Peyer's patch (tissue), 4 donors: ENCODE data around the gene RWDD1. TPM values are rescaled to one million over a fixed set of nuclear protein-coding genes. Genes with fewer than 3 reads are reported as not detected.
A peak's percentile ranks its signal among the peaks of the same experiment; 100 is the strongest.

ENCODE experiments used
- DNase-seq, 3 donors: peaks; one replicate each; pipeline ENCODE4 v3.0.0-alpha.2; 2017 to 2019
- H3K27ac ChIP-seq, 4 donors: fragments of 200-600 bp; sonication (generic); one replicate each; pipeline ENCODE4 v1.5.1; 2016 to 2019
- H3K27me3 ChIP-seq, 2 donors: fragments of 200-600 bp; sonication (generic); one replicate each; pipeline ENCODE4 v1.5.1; 2019
- H3K36me3 ChIP-seq, 3 donors: fragments of 200-600 bp; sonication (generic); one replicate each; pipeline ENCODE4 v1.5.1; 2016 to 2019
- H3K4me1 ChIP-seq, 4 donors: fragments of 200-600 bp; sonication (generic); one replicate each; pipeline ENCODE4 v1.5.1; 2016 to 2019
- H3K4me3 ChIP-seq, 4 donors: fragments of 200-600 bp; sonication (generic); 1 replicate in 3 of 4; 2 replicates in 1 of 4; pipeline ENCODE4 v1.5.1; 2016 to 2019; ENCODE audit warnings: mild to moderate bottlenecking in 1 of 4
- H3K9me3 ChIP-seq, 4 donors: fragments of 200-600 bp; sonication (generic); one replicate each; pipeline ENCODE4 v1.5.1; 2016 to 2019; ENCODE audit warnings: mild to moderate bottlenecking in 1 of 4
- POLR2A ChIP-seq, 2 donors: fragments of 450-650 bp; IDR thresholded peaks; one replicate each; pipeline ENCODE4 v1.5.1; 2017; ENCODE audit warnings: antibody characterized with exemption in 2 of 2, mild to moderate bottlenecking in 2 of 2, moderate library complexity in 2 of 2
- total RNA-seq, 4 donors: library from RNA; depleted of rRNA; stranded (reverse); fragments of >200 nt; gene quantifications; one replicate each; pipeline ENCODE4 v1.1.0, GENCODE V29; 2016
- TF ChIP-seq, protein P1 (sequence below), 6 experiments: fragments of 450-650 bp in 4 of 6; fragments of 200-600 bp in 2 of 6; sonication (generic) in 1 of 6; IDR thresholded peaks; one replicate each; pipeline ENCODE4 v1.5.1; 2017 to 2019; ENCODE audit warnings: antibody characterized with exemption in 6 of 6, mild to moderate bottlenecking in 3 of 6, moderate library complexity in 1 of 6

Gene RWDD1
- total RNA-seq, 4 donors from 2014 or later, result 13.3 to 40.4 (median 22.4) TPM

DNA sequence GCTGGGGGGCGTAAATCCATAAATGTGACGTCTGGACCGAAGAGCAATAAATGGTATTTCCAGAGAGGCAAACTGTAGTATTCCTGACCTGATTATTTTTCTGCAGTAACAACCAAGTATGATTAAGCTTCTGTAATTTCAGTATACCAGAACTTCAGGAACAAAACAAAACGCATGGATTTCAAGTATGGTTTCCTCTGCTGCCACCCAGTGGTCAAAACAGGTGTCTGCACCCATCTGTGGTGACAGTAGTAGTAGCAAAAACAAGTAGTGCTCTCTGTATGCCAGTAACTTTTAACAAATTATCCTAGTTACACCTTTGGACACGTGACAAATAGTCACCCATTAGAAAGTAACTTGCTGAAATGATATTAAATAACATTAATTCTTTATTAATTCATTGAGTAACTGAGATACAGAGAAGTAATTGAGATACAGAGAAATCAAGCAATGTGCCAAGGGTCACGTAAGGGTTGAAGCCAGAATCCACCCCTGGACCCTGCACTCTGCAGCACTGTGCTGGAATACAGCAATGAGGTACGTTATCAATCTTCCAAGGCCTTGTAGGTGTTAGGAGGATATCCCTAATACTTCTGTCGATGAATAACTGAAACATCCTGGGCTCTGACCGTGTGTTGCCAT lies 9.8 kb upstream of the RWDD1 start:
- Histone ChIP-seq H3K9me3 (no peaks in the 10 kb centered on the region), H3K27me3 (no peaks in the 10 kb centered on the region), H3K4me3 (peak overlapping the region in 2 of 4 donors; percentile 16 to 23), H3K4me1 (no peaks in the 10 kb centered on the region), H3K27ac (no peak overlapping the region), H3K36me3 (no peaks in the 10 kb centered on the region)
- peak; percentile 65 to 91 (median 70) for DNase-seq
- no peak for TF ChIP-seq POLR2A (IDR thresholded peaks at IDR 0.05)
- TF ChIP-seq, protein P1, sequence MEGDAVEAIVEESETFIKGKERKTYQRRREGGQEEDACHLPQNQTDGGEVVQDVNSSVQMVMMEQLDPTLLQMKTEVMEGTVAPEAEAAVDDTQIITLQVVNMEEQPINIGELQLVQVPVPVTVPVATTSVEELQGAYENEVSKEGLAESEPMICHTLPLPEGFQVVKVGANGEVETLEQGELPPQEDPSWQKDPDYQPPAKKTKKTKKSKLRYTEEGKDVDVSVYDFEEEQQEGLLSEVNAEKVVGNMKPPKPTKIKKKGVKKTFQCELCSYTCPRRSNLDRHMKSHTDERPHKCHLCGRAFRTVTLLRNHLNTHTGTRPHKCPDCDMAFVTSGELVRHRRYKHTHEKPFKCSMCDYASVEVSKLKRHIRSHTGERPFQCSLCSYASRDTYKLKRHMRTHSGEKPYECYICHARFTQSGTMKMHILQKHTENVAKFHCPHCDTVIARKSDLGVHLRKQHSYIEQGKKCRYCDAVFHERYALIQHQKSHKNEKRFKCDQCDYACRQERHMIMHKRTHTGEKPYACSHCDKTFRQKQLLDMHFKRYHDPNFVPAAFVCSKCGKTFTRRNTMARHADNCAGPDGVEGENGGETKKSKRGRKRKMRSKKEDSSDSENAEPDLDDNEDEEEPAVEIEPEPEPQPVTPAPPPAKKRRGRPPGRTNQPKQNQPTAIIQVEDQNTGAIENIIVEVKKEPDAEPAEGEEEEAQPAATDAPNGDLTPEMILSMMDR (IDR thresholded peaks at IDR 0.05), result peak; percentile 78 to 89 (median 86)

DNA sequence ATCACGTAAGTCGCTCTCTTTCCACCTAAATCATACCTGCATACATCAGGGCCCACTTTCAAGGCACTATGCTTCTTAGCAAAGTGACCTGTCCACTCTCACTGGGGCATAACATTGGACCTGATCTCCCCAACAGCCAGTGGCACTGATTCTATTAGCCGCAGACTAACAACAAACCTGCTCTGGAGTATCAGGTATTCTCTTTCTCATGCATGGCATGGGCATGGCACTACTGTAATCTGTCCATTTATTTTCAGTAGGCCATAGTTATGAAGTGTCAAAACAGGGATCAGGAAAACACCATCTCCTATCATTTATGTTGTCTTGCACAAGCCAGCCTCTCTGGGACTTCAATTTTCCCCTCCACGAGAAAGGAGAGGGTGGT lies 9.3 kb upstream of the RWDD1 start:
- Histone ChIP-seq H3K27ac (no peak overlapping the region), H3K9me3 (no peaks in the 10 kb centered on the region), H3K4me1 (no peaks in the 10 kb centered on the region), H3K36me3 (no peaks in the 10 kb centered on the region), H3K27me3 (no peaks in the 10 kb centered on the region), H3K4me3 (no peak overlapping the region)
- DNase-seq, result no peak
- TF ChIP-seq, protein P1 (IDR thresholded peaks at IDR 0.05), result no peak
- no peak for TF ChIP-seq POLR2A (IDR thresholded peaks at IDR 0.05)

DNA sequence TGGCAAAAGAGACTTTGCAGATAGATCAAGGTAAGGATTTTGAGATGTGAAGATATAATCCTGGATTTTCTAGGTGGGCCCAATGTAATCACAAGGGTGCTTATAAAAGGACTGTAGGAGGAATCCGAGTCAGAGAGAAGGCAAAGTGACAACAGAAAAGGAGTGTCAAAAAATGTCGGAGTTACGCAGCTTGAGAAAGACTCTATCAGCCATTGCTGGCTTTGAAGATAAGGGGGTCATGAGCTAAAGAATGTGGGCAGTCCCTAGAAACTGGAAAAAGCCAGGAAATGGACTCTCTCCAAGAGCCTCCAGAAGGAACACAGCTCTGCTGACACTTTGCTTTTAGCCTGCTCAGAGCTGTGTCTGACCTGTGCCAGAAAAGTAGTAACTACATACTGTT lies 8.7 kb upstream of the RWDD1 start:
- Histone ChIP-seq H3K9me3 (no peaks in the 10 kb centered on the region), H3K27me3 (no peaks in the 10 kb centered on the region), H3K4me3 (no peak overlapping the region), H3K36me3 (no peaks in the 10 kb centered on the region), H3K4me1 (no peaks in the 10 kb centered on the region), H3K27ac (no peak overlapping the region)
- no peak for DNase-seq
- TF ChIP-seq, protein P1 (IDR thresholded peaks at IDR 0.05), result no peak
- no peak for TF ChIP-seq POLR2A (IDR thresholded peaks at IDR 0.05)

DNA sequence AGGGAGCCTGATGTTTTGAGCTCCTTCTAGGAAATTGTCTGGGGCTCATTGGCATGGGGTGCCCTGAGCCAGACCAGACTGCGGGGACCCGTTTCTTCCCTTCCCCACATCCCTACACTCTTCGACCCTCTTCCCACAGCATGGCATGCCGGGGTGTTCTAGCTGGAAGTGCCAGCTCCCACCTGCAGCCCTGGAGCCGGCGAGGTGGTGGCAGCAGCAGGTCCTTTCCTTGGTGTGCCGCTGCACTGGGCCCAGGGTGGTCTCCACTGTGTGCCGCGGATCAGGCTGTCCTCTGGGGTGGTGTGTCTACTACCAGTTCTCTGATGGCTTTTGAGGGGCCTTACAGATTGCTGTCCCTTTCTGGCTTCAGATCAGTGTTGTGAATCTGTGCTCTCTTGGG lies 7.5 kb upstream of the RWDD1 start:
- H3K4me1 ChIP-seq, result no peaks in the 10 kb centered on the region
- no peaks in the 10 kb centered on the region for H3K27me3 ChIP-seq
- H3K4me3 ChIP-seq, result no peak overlapping the region
- H3K27ac ChIP-seq, result no peak overlapping the region
- DNase-seq, result no peak
- no peak for TF ChIP-seq POLR2A (IDR thresholded peaks at IDR 0.05)
- TF ChIP-seq, protein P1 (IDR thresholded peaks at IDR 0.05), result no peak
- H3K36me3 ChIP-seq, result no peaks in the 10 kb centered on the region
- H3K9me3 ChIP-seq, result no peaks in the 10 kb centered on the region

DNA sequence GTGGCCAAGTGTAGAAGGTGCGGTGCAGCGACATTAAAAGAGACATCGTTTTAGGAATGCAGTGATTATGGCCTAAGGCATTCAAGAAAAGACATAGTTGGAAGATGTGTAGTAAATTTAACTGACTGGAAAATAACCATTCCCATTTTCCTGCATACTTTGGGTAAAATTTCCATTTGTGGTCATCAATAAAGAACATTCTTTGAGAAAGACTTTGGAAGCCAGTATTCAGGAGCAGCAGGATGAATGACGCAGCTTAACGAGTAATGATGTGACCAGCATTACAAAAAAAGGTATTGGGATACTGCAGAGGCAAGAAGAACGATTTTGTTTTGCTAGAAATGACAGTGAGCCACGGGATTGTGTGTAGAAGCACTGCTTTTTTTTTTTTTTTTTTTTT lies 7.0 kb upstream of the RWDD1 start:
- Histone ChIP-seq H3K27me3 (no peaks in the 10 kb centered on the region), H3K9me3 (no peaks in the 10 kb centered on the region), H3K36me3 (no peaks in the 10 kb centered on the region), H3K4me1 (no peaks in the 10 kb centered on the region), H3K27ac (no peak overlapping the region), H3K4me3 (no peak overlapping the region)
- no peak for DNase-seq
- no peak for TF ChIP-seq POLR2A (IDR thresholded peaks at IDR 0.05)
- TF ChIP-seq, protein P1 (IDR thresholded peaks at IDR 0.05), result no peak
